Muscle of back (tissue), 13 donors: ENCODE data around the gene TCHHL1. TPM values are rescaled to one million over a fixed set of nuclear protein-coding genes. Genes with fewer than 3 reads are reported as not detected.

Source experiments
- DNase-seq, 3 donors: peaks; one replicate each; pipeline versions ENCODE4 v3.0.0 to v3.0.0-alpha.2; 2013
- long read RNA-seq, 9 donors: transcript quantifications; one replicate each; lab custom pipeline, GENCODE V29; 2026
- polyA plus RNA-seq, 10 donors: library from polyadenylated mRNA; unstranded; fragments of 120-200 nt; gene quantifications; one replicate each; pipeline ENCODE4 v1.2.1, GENCODE V29; 2013; ENCODE audit not compliant: insufficient read length in 10 of 10

TCHHL1 gene
- not detected for polyA plus RNA-seq
- long read RNA-seq, donor 1: 0 reads
- long read RNA-seq, donor 2: 0 reads
- long read RNA-seq, donor 3: 0 reads
- long read RNA-seq, donor 4: 0 reads
- long read RNA-seq, donor 5: 0 reads
- long read RNA-seq, donor 6: 0 reads
- long read RNA-seq, donor 7: 0 reads
- long read RNA-seq, donor 8: 0 reads
- long read RNA-seq, donor 9: 0 reads

DNA sequence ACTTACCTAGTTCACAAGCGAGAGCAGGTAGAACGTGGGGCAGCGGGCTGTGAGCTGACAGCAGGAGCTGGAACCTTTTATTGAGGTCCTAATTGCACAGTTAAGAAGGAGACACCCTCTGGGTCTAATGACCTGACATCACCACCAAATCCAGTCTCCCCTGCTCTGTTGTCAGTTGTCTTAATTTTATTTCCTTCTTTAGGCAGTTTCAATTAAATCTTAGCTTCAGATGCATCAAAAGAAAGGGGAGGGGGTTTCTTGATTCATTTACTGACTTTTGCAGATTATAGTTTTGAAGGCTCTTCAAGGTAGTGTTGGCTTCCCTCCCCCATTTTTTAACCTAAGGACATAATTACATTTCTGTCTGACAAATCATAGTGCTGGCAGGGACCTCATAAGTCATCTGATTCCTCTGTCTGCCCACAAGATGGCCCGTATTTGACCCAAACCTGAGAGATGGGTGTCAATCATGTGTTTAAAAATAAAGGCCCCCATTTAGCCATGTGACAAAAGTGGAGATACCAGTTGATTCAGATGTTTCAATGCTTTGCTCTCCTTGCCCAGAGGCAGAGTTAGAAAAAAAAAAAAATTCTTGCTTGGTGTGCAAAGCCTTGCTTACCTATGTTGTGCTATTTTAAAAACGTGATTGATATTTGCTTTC, at the start of gene TCHHL1:
Gene TCHHL1 (minus strand): TSS at position 51 of the 661 bp plus-strand sequence. CDS start 921 bp downstream, outside the sequence.
- DNase-seq: no peak

DNA sequence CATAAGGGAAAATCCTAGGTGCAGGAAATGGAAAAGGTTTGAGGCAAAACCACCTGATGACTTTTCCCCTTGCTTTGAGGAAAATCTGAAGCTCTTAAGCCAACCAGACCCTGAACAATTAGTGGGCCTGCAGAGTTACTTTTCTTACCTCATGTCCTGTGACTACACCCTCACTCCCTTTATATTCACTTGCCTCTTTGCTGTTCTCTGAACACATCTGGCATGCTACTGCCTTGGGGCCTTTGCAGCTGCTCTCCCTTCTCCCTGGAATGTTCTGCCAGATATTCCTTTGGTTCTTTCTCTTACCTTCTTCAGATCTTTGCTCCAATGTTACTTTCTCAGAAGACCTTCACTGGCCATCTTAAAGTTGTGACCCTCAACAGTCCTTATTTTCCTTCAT, 48.4 kb upstream of the TCHHL1 start:
- no peak for DNase-seq

GRCh38 chr1:152130186-152130585, 41.3 kb upstream of the TCHHL1 start:
- no peak for DNase-seq

GRCh38 chr1:152127673-152128072, 38.8 kb upstream of the TCHHL1 start:
- DNase-seq: no peak

- no peak for DNase-seq
Measured at GRCh38 chr1:152125834-152126443, 37.1 kb upstream of the TCHHL1 start.

DNA sequence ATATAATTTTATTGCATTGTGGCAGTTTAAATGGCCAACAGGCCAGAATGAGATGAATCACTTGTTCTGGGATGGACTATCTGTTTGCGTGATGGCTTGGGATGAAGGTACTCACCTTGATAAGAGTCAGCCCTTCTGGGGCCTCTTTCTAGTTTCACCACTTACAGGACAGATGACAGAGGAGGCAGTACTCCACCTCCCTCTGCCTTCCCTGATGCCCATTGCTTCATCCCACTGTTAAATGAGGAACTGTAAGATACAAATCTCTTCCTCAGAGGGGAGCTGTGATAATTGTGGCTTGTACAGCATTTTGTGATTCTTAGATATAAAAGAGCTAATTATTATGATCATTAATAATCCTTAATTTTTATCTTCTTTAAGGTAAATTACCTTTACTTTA, 30.1 kb upstream of the TCHHL1 start:
- no peak for DNase-seq

DNA sequence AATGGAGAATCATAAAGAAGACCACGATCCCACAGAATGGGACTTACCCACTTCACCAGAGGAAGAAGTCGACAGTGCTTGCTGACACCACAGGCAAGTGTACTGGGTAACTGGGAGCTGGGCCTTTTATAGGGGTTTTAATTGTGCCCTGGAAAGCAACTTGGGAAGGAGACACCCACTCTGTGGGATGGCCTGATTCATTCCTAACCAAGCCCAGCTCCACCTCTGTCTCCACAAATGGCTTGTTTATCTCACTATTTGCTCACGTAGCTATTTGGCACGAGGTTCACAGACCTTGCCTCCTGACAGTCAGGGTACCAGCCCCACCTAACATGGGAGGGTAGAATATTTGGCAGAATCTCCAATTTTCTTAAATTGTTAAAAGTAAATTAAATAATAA, 26.5 kb upstream of the TCHHL1 start, which contains the start of gene TCHH:
Gene TCHH (minus strand): TSS at position 101 of the 400 bp plus-strand sequence. CDS start 1,364 bp downstream, outside the sequence.
- DNase-seq: no peak

- DNase-seq: peak in 1 of 3 donors; percentile 13
Measured at GRCh38 chr1:152112885-152113432, 24.1 kb upstream of the TCHHL1 start.

DNA sequence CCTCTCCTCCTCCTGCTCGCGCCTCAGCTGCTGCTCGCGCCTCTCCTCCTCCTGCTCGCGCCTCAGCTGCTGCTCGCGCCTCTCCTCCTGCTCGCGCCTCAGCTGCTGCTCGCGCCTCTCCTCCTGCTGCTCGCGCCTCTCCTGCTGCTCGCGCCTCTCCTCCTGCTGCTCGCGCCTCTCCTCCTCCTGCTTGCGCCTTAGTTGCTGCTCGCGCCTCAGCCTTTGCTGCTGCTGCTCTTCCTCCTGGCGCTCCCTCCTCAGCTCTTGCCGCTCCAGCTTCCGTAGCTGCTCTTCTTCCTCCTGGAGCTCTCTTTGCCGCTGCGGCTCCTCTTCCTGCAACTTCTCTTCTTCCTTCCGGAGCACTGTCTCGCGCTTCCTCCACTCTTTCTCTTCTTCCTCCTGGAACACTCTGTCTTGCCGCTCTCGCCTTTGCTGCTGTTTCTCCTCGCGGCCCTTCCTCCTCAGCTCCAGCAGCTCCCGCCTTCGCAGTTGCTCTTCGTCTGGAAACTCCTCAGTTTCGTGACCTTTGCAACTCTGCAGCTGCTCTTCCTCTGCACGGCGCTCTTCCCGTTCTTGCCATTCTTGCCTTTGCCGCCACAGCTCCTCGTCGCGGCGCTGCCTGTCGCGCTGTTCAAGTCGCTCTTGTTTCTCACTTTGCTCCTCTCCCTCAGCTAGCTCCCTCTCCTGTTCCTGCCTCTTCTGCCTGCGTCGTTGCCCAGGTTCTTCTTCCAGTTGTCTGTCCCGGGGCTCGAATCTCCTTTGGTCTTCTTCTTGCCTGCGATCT, 23.4 kb upstream of the TCHHL1 start:
- DNase-seq: peak in 2 of 3 donors; percentile 5 to 59

DNA sequence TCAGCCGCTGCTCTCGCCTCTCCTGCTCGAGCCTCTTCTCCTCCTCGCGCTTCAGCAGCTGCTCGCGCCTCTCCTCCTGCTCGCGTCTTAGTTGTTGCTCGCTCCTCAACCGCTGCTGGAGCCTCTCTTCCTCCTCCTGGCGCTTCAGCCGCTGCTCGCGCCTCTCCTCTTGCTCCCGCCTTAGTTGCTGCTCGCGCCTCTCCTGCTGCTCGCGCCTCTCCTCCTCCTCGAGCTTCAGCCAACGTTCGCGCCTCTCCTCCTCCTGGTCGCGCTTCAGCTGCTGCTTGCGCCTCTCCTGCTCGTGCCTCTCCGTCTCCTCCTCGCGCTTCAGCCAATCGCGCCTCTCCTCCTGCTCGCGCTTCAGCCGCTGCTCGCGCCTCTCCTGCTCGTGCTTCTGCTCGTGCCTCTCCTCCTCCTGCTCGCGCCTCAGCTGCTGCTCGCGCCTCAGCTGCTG, 22.7 kb upstream of the TCHHL1 start:
- DNase-seq: peak in 2 of 3 donors; percentile 9 to 73

- peak in 2 of 3 donors; percentile 19 to 68 for DNase-seq
Measured at GRCh38 chr1:152110860-152111514, 22.1 kb upstream of the TCHHL1 start.

- peak in 2 of 3 donors; percentile 7 to 53 for DNase-seq
Measured at GRCh38 chr1:152110365-152110859, 21.5 kb upstream of the TCHHL1 start.

DNA sequence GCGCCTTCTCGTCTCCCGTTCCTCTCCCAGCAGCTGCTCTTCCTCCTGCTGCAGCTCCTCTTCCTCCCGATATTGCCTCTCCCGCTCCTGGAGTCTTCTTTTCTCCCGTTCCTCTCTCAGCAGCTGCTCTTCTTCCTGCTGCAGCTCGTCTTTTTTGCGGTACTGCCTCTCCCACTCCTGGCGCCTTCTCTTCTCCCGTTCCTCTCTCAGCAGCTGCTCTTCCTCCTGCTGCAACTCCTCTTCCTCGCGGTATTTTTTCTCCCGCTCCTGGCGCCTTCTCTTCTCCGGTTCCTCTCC, 21.1 kb upstream of the TCHHL1 start:
- peak in 1 of 3 donors; percentile 2 for DNase-seq

GRCh38 chr1:152109231-152109997, 20.6 kb upstream of the TCHHL1 start:
- DNase-seq: peak in 1 of 3 donors; percentile 18

DNA sequence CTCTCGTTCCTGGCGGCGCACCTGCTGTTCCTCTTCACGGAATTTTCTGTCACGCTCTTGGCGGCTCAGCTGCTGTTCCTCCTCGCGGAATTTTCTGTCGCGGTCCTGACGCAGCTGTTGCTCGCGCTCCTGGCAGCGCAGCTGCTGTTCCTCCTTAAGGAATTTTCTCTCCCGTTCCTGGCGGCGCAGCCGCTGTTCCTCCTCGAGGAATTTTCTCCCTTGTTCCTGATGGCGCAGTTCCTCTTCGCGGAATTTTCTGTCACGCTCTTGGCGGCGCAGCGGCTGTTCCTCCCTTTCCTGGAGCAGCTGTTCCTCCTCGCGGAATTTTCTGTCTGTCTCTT, 20.0 kb upstream of the TCHHL1 start:
- DNase-seq: no peak

DNA sequence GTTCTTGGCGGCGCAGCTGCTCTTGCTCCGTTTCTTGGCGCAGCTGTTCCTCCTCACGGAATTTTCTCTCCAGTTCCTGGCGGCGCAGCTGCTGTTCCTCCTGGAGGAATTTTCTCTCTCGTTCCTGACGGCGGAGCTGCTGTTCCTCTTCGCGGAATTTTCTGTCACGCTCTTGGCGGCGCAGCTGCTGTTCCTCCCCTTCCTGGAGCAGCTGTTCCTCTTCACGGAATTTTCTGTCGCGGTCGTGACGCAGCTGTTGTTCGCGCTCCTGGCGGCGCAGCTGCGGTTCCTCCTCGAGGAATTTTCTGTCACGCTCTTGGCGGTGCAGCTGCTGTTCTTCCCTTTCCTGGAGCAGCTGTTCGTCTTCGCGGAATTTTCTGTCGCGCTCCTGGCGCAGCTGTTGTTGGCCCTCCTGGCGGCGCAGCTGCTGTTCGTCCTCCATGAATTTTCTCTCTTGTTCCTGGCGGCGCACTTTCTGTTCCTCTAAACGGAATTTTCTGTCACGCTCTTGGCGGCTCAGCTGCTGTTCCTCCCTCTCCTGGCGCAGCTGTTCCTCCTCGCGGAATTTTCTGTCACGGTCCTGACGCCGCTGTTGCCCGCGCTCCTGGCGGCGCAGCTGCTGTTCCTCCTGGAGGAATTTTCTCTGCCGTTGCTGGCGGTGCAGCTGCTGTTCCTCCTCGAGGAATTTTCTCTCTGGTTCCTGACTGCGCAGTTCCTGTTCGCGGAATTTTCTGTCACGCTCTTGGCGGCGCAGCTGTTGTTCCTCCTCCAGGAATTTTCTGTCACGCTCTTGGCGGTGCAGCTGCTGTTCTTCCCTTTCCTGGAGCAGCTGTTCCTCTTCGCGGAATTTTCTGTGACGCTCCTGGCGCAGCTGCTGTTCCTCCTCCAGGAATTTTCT, 19.4 kb upstream of the TCHHL1 start:
- peak in 1 of 3 donors; percentile 22 for DNase-seq

DNA sequence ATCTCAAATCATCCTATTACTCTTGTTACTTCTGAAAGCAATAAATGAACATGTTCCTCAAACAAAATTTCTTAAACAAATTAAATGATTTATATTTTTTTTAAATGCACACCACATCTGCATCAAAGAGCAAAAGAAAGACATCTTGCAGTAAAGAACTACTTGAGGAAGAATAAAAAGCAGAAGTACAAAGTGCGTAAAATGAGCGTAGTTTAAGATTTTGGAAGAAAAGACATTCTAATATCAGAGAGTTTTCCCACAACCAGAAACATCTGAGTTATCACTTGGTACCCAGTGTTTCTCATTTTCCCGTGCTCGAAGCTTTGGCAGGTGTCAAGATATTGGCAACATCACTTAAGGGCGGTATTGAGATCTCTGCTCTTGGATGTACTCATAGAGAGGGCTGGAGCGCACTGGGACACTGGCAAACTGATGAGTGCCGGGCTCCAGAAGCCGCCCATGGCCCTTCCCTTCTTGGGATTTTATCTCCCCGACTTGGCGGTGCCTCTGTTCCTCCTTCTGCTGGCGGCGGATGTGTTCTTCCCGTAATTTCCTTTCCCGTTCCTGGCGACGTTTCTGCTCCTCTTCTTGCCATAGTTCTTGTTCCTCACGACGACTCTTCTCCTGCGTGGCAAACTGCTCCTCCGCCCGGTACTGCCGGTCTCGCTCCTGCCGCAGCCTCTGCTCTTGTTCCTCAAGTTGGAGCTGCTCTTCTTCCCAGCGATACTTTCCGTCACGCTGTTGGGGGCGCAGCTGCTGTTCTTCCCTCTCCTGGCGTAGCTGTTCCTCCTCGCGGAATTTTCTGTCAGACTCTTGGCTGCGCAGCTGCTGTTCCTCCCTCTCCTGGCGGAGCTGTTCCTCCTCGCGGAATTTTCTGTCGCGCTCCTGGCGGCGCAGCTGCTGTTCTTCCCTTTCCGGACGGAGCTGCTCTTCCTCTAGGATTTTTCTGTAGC, 18.4 kb upstream of the TCHHL1 start:
- DNase-seq: peak in 1 of 3 donors; percentile 9

- DNase-seq: no peak
Measured at GRCh38 chr1:152104854-152105253, 16.0 kb upstream of the TCHHL1 start.
